Ovary (tissue), 9 donors: ENCODE data around the gene STIMATE. TPM values are rescaled to one million over a fixed set of nuclear protein-coding genes. Genes with fewer than 3 reads are reported as not detected.

Source experiments
- DNase-seq, 5 donors: peaks; one replicate each; pipeline ENCODE4 v3.0.0-alpha.2; 2019 to 2020
- H3K27ac ChIP-seq, 2 donors: fragments of 200-600 bp; one replicate each; pipeline versions ENCODE4 v1.5.1 to v1.8.0; 2019 to 2022
- H3K27me3 ChIP-seq: fragments of 200-600 bp; one replicate; pipeline ENCODE4 v1.8.0; 2022
- H3K36me3 ChIP-seq: fragments of 200-600 bp; sonication (generic); one replicate; pipeline ENCODE4 v1.5.1; 2019
- H3K4me1 ChIP-seq: one replicate; pipeline ENCODE4 v1.8.1; 2013; ENCODE audit warnings: mild to moderate bottlenecking, moderate library complexity; ENCODE audit not compliant: insufficient read depth
- H3K4me3 ChIP-seq: fragments of 200-600 bp; sonication (generic); one replicate; pipeline ENCODE4 v1.5.1; 2017
- H3K9me3 ChIP-seq, 2 donors: fragments of 200-600 bp in 1 of 2; sonication (generic) in 1 of 2; one replicate each; pipeline versions ENCODE4 v1.5.1 to v1.8.1; 2013 to 2019; ENCODE audit warnings: mild to moderate bottlenecking in 1 of 2, moderate library complexity in 1 of 2
- CTCF ChIP-seq, 3 donors: fragments of 450-650 bp in 2 of 3; fragments of 200-600 bp in 1 of 3; IDR thresholded peaks; one replicate each; pipeline versions ENCODE4 v1.5.1 to v1.8.0; 2016 to 2022; ENCODE audit warnings: antibody characterized with exemption in 3 of 3, mild to moderate bottlenecking in 1 of 3
- EP300 ChIP-seq: sonication (generic); formaldehyde crosslinking; IDR thresholded peaks from one replicate; pipeline ENCODE4 v1.6.1; 2017; ENCODE audit warnings: antibody characterized with exemption
- POLR2A ChIP-seq: fragments of 450-650 bp; IDR thresholded peaks from one replicate; pipeline ENCODE4 v1.6.1; 2017; ENCODE audit warnings: antibody characterized with exemption, mild to moderate bottlenecking, moderate library complexity
- WGBS, 3 donors: extraction: QIAGEN DNeasy Blood & Tissue Kit in 1 of 3; methylation state at CpG; one replicate each; pipeline versions ENCODE4 v1.1.5 to v1.1.7; 2013 to 2017; 5-methylcytosine and 5-hydroxymethylcytosine counted together
- intact Hi-C, 4 donors: fragments of 100-400 bp; cut with DNase I; formaldehyde crosslinking; loops; one replicate each; pipeline versions ENCODE4 v1.11.0 to v1.15.1; 2022 to 2023
- polyA plus RNA-seq, 2 donors: library from polyadenylated mRNA; stranded (reverse); fragments of 200-250 nt in 1 of 2; fragments of 350-450 nt in 1 of 2; fragmentation: Illumina TruSeq in 1 of 2; extraction: RNeasy Lipid Tissue Mini Kit (QIAGEN cat#74804) in 1 of 2; gene quantifications; one replicate each; pipeline ENCODE4 v1.2.3, GENCODE V29; 2013 to 2014
- total RNA-seq, 7 donors: library from RNA; depleted of rRNA in 2 of 7; stranded (reverse); fragments of >200 nt in 2 of 7; fragmentation: NEBNext Ultra II Directional in 3 of 7; extraction: Animal tissue kit (Norgen Biotek cat#: 25700) in 3 of 7; gene quantifications; one replicate each; pipeline versions ENCODE4 v1.1.0 to v1.2.4, GENCODE V29; 2016 to 2023
- donor health status: DM: no; HTN: no; CAD: no; lungs with moderate emphysema.
- donor health status: DM: no; HTN: no; CAD: no.
- donor health status: Bipolar disorder and iron deficiency.
- donor health status: DM: yes; HTN: yes; CAD: no.
- donor health status: DM: no; HTN: no; CAD: no.
- donor health status: DM: yes; HTN: yes; CAD: no.

STIMATE gene
- total and polyA plus RNA-seq, 9 donors = 7.4 to 29.9 (median 17.1) TPM

GRCh38 chr3:52805270-52806039 lies 91.9 kb downstream of the STIMATE start:
- Histone ChIP-seq H3K4me1 (no peaks in the 10 kb centered on the region), H3K9me3 (no peaks in the 10 kb centered on the region), H3K27me3 (no peaks in the 10 kb centered on the region), H3K27ac (no peak overlapping the region), H3K36me3 (no peaks in the 10 kb centered on the region), H3K4me3 (no peak overlapping the region)
- no peak for TF ChIP-seq EP300
- intact Hi-C loops = no loop called here
- no peak for DNase-seq
- WGBS, 3 donors = 74 to 78% (median 74%) methylated on average over 19 of the region's 19 CpGs

GRCh38 chr3:52801839-52802238 lies 95.5 kb downstream of the STIMATE start:
- WGBS, 3 donors = 13 to 25% (median 18%) methylated on average over 5 of the region's 5 CpGs
- no peak for DNase-seq
- no peak overlapping the region for H3K4me3 ChIP-seq
- H3K9me3 ChIP-seq = no peaks in the 10 kb centered on the region
- no peaks in the 10 kb centered on the region for H3K4me1 ChIP-seq
- H3K27ac ChIP-seq = no peak overlapping the region
- intact Hi-C loops = no loop called here
- TF ChIP-seq POLR2A (no peak), EP300 (no peak), CTCF (IDR thresholded peaks at IDR 0.05) (no peak)
- no peaks in the 10 kb centered on the region for H3K36me3 ChIP-seq
- no peaks in the 10 kb centered on the region for H3K27me3 ChIP-seq

- Histone ChIP-seq H3K4me1 (no peaks in the 10 kb centered on the region), H3K9me3 (no peaks in the 10 kb centered on the region), H3K36me3 (no peaks in the 10 kb centered on the region), H3K27ac (no peak overlapping the region), H3K4me3 (no peak overlapping the region), H3K27me3 (no peaks in the 10 kb centered on the region)
- 79 to 88% (median 83%) methylated on average over 7 of the region's 7 CpGs for WGBS, 3 donors
- intact Hi-C loops = no loop called here
- no peak for DNase-seq
- TF ChIP-seq POLR2A (no peak), EP300 (no peak), CTCF (IDR thresholded peaks at IDR 0.05) (no peak)
These were observed 97.3 kb downstream of the STIMATE start for GRCh38 chr3:52800079-52800478.

- 75 to 79% (median 75%) methylated on average over 14 of the region's 14 CpGs for WGBS, 3 donors
- no peaks in the 10 kb centered on the region for H3K4me1 ChIP-seq
- TF ChIP-seq EP300 = no peak
- no peak for TF ChIP-seq CTCF (IDR thresholded peaks at IDR 0.05)
- TF ChIP-seq POLR2A = no peak
- no peak overlapping the region for H3K4me3 ChIP-seq
- intact Hi-C loops = no loop called here
- no peaks in the 10 kb centered on the region for H3K36me3 ChIP-seq
- H3K27ac ChIP-seq = no peak overlapping the region
- no peaks in the 10 kb centered on the region for H3K9me3 ChIP-seq
- no peaks in the 10 kb centered on the region for H3K27me3 ChIP-seq
- no peak for DNase-seq
These were observed 98.3 kb downstream of the STIMATE start for GRCh38 chr3:52798978-52799476.

GRCh38 chr3:52798376-52798977 lies 98.9 kb downstream of the STIMATE start:
- DNase-seq = no peak
- intact Hi-C loops = no loop called here
- no peak for TF ChIP-seq CTCF (IDR thresholded peaks at IDR 0.05)
- no peak for TF ChIP-seq POLR2A
- TF ChIP-seq EP300 = no peak
- 63 to 81% (median 70%) methylated on average over 9 to 10 of the region's 10 CpGs for WGBS, 3 donors
- no peaks in the 10 kb centered on the region for H3K9me3 ChIP-seq
- no peaks in the 10 kb centered on the region for H3K4me1 ChIP-seq
- no peaks in the 10 kb centered on the region for H3K36me3 ChIP-seq
- H3K4me3 ChIP-seq = no peak overlapping the region
- no peaks in the 10 kb centered on the region for H3K27me3 ChIP-seq
- H3K27ac ChIP-seq = no peak overlapping the region
